Kidney tubule cell (primary cell): ENCODE data around the gene ZNF678.

Source experiments
- DNase-seq: peaks from one replicate; pipeline ENCODE4 v3.0.0-alpha.2; 2018; ENCODE audit warnings: low spot score

The ZNF678 gene

GRCh38 chr1:227563324-227564201, at the start of gene ZNF678:
TSS of gene ZNF678 (plus strand) at chr1:227563556. CDS start at chr1:227650992, 87,436 bp downstream.
- DNase-seq: peak; percentile 95

GRCh38 chr1:227518876-227519275, 44.5 kb upstream of the ZNF678 start:
- no peak for DNase-seq

GRCh38 chr1:227521782-227522181, 41.6 kb upstream of the ZNF678 start:
- DNase-seq: no peak

- DNase-seq: no peak
Measured at GRCh38 chr1:227526524-227526923, 36.8 kb upstream of the ZNF678 start.

- DNase-seq: peak; percentile 10
Measured at GRCh38 chr1:227532019-227532619, 31.2 kb upstream of the ZNF678 start.

- DNase-seq: no peak
Measured at GRCh38 chr1:227540170-227541098, 22.9 kb upstream of the ZNF678 start.

- no peak for DNase-seq
Measured at GRCh38 chr1:227541129-227541528, 22.2 kb upstream of the ZNF678 start.

- peak; percentile 5 for DNase-seq
Measured at GRCh38 chr1:227541796-227542152, 21.6 kb upstream of the ZNF678 start.

GRCh38 chr1:227542153-227543120, 20.9 kb upstream of the ZNF678 start:
- peak; percentile 89 for DNase-seq

- no peak for DNase-seq
Measured at GRCh38 chr1:227543283-227544066, 19.9 kb upstream of the ZNF678 start.

GRCh38 chr1:227544067-227545050, 19.0 kb upstream of the ZNF678 start:
- no peak for DNase-seq

- no peak for DNase-seq
Measured at GRCh38 chr1:227545361-227545760, 18.0 kb upstream of the ZNF678 start.

- no peak for DNase-seq
Measured at GRCh38 chr1:227546059-227546458, 17.3 kb upstream of the ZNF678 start.

GRCh38 chr1:227546598-227547309, 16.6 kb upstream of the ZNF678 start:
- no peak for DNase-seq

- no peak for DNase-seq
Measured at GRCh38 chr1:227547310-227548118, 15.8 kb upstream of the ZNF678 start.

GRCh38 chr1:227548119-227548397, 15.3 kb upstream of the ZNF678 start:
- DNase-seq: no peak

GRCh38 chr1:227548448-227548847, 14.9 kb upstream of the ZNF678 start:
- no peak for DNase-seq

- DNase-seq: no peak
Measured at GRCh38 chr1:227549892-227550291, 13.5 kb upstream of the ZNF678 start.
